Tibial artery (tissue), 4 donors: ENCODE results near the gene TLE2.

Experiments
- DNase-seq, 2 donors: peaks; one replicate each; pipeline ENCODE4 v3.0.0-alpha.2; 2019
- H3K27ac ChIP-seq, 2 donors: fragments of 200-600 bp; sonication (generic) in 1 of 2; 1 replicate in 1 of 2; 2 replicates in 1 of 2; pipeline ENCODE4 v1.5.1; 2018 to 2019; ENCODE audit warnings: mild to moderate bottlenecking in 1 of 2
- H3K27me3 ChIP-seq, 2 donors: fragments of 200-600 bp; sonication (generic) in 1 of 2; one replicate each; pipeline versions ENCODE4 v1.5.1 to v1.6.0; 2016 to 2019
- H3K36me3 ChIP-seq, 3 donors: fragments of 200-600 bp; sonication (generic) in 2 of 3; one replicate each; pipeline ENCODE4 v1.5.1; 2016 to 2019; ENCODE audit warnings: mild to moderate bottlenecking in 2 of 3
- H3K4me1 ChIP-seq, 4 donors: fragments of 200-600 bp; sonication (generic) in 2 of 4; 1 replicate in 3 of 4; 2 replicates in 1 of 4; pipeline ENCODE4 v1.5.1; 2016 to 2019
- H3K4me3 ChIP-seq, 2 donors: fragments of 200-600 bp; sonication (generic) in 1 of 2; 1 replicate in 1 of 2; 2 replicates in 1 of 2; pipeline ENCODE4 v1.5.1; 2018 to 2019; ENCODE audit warnings: mild to moderate bottlenecking in 2 of 2
- H3K9me3 ChIP-seq, 3 donors: fragments of 200-600 bp; sonication (generic) in 1 of 3; one replicate each; pipeline ENCODE4 v1.5.1; 2016 to 2019
- intact Hi-C: fragments of 100-400 bp; cut with DNase I; formaldehyde crosslinking; loops from one replicate; pipeline ENCODE4 v1.15.0; 2023; ENCODE audit warnings: low total_unique reads
- TF ChIP-seq, protein P1 (sequence below), 2 experiments: fragments of 200-600 bp in 1 of 2; fragments of 450-650 bp in 1 of 2; IDR thresholded peaks; one replicate each; pipeline ENCODE4 v1.5.1; 2017 to 2019; ENCODE audit warnings: antibody characterized with exemption in 2 of 2, mild to moderate bottlenecking in 1 of 2, moderate library complexity in 1 of 2

TLE2 gene

DNA sequence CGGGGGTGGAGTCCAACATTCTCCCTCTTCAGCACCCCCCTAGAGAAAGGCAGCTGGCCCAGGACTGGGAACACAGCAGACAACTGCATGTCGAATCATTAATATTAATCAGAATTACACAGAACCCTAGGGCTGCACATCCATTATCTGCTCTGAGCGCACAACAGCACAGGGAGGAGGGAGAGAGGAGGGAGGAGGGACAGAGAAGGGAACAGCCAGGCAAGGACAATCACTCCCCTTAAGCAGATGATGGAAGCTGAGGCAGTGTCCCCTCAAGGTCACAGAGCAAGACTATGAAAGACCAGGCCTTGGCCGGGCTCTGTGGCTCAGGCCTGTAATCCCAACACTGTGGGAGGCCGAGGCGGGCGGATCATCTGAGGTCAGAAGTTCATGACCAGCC, 26.0 kb downstream of the TLE2 start:
- H3K4me3 ChIP-seq = no peak overlapping the region

DNA sequence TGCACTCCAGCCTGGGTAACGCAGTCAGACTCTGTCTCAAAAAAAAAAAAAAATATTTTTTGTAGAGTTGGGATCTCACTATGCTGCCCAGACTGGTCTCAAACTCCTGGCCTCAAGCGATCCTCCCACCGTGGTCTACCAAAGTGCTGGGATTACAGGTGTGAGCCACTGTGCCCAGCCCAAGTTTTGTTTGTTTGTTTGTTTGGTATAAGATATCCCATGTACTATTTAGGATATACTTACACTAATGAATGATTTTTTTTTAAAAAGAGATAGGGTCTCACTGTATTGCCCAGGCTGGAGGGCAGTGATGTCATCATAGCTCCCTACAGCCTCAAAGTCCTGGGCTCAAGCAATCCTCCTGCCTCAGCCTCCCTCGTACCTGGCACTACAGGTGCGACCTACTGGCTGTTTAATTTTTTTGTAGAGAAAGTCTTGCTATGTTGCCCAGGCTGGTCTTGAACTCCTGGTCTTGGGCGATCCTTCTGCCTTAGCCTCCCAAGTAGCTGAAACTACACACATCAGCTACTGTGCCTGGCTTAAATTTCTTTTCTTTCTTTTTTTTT, 27.8 kb downstream of the TLE2 start:
- no peak overlapping the region for H3K27ac ChIP-seq
- peaks cover 0 to 5% of the 10 kb centered on the region in 2 donors for H3K27me3 ChIP-seq
- H3K9me3 ChIP-seq = no peaks in the 10 kb centered on the region
- H3K4me1 ChIP-seq = no peaks in the 10 kb centered on the region
- peaks cover 0 to 59% (median 7%) of the 10 kb centered on the region in 3 donors for H3K36me3 ChIP-seq
- TF ChIP-seq, protein P1, sequence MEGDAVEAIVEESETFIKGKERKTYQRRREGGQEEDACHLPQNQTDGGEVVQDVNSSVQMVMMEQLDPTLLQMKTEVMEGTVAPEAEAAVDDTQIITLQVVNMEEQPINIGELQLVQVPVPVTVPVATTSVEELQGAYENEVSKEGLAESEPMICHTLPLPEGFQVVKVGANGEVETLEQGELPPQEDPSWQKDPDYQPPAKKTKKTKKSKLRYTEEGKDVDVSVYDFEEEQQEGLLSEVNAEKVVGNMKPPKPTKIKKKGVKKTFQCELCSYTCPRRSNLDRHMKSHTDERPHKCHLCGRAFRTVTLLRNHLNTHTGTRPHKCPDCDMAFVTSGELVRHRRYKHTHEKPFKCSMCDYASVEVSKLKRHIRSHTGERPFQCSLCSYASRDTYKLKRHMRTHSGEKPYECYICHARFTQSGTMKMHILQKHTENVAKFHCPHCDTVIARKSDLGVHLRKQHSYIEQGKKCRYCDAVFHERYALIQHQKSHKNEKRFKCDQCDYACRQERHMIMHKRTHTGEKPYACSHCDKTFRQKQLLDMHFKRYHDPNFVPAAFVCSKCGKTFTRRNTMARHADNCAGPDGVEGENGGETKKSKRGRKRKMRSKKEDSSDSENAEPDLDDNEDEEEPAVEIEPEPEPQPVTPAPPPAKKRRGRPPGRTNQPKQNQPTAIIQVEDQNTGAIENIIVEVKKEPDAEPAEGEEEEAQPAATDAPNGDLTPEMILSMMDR (IDR thresholded peaks at IDR 0.05) = no peak
- no peak for DNase-seq
- intact Hi-C loops = no loop called here
- no peak overlapping the region for H3K4me3 ChIP-seq

More for the DNA sequence above, 26.0 kb downstream of the TLE2 start:
- H3K27me3 ChIP-seq = peaks cover 0 to 5% of the 10 kb centered on the region in 2 donors
- intact Hi-C loops = no loop called here
- TF ChIP-seq, protein P1 (IDR thresholded peaks at IDR 0.05) = no peak
- H3K4me1 ChIP-seq = no peaks in the 10 kb centered on the region
- H3K36me3 ChIP-seq = peaks cover 0 to 77% (median 7%) of the 10 kb centered on the region in 3 donors
- no peak overlapping the region for H3K27ac ChIP-seq
- H3K9me3 ChIP-seq = no peaks in the 10 kb centered on the region
- DNase-seq = no peak

DNA sequence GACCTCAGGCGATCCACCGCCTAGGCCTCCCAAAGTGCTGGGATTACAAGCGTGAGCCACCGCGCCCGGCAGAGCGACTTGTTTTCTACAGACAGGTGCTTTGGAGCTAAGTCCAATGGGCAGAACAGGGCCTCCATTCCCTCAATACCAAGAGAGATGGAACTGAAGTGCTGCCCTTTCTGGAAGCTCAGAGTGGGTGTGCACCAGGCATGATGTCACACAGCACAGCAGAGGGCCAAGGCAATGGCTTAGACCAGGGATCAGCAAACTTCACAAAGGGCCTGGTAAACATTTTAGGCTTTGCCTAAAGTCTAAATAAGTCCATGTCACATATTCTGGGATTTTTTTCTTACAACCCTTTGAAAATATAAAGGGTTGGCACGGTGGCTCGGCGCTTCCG, 30.4 kb downstream of the TLE2 start:
- Histone ChIP-seq H3K27ac (no peak overlapping the region), H3K27me3 (peaks cover 0 to 8% of the 10 kb centered on the region in 2 donors), H3K36me3 (peaks cover 0 to 39% (median 0%) of the 10 kb centered on the region in 3 donors), H3K9me3 (no peaks in the 10 kb centered on the region), H3K4me3 (no peak overlapping the region), H3K4me1 (no peaks in the 10 kb centered on the region)
- intact Hi-C loops = loop anchor here (5.0 kb wide), 1 partner anchor 864 kb away; no protein-coding TSS in a partner anchor
- no peak for DNase-seq
- TF ChIP-seq, protein P1 (IDR thresholded peaks at IDR 0.05) = no peak

DNA sequence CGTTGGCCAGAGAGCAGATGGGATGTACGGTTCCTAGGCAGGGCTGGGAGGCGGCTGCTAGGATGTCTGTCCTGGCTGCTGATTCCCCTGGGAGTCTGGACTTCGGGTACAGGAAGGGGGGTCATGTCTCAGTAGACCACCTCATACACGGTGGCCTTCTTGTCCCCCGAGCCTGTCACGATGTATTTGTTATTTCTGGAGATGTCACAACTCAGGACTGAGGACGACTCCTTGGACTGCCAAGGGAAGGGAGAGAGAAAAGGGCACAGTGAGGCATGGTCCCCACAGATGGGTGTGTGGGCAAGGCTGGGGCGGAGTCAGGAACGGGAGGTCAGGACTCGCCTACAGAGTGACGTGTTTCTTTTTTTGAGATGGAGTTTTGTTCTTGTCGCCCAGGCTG, 31.4 kb downstream of the TLE2 start:
- Histone ChIP-seq H3K4me3 (no peak overlapping the region), H3K36me3 (peaks cover 0 to 30% (median 0%) of the 10 kb centered on the region in 3 donors), H3K27ac (no peak overlapping the region), H3K4me1 (no peaks in the 10 kb centered on the region), H3K27me3 (peaks cover 0 to 14% of the 10 kb centered on the region in 2 donors), H3K9me3 (no peaks in the 10 kb centered on the region)
- intact Hi-C loops = loop anchor here (5.0 kb wide), 1 partner anchor 865 kb away; no protein-coding TSS in a partner anchor
- TF ChIP-seq, protein P1 (IDR thresholded peaks at IDR 0.05) = no peak
- no peak for DNase-seq

DNA sequence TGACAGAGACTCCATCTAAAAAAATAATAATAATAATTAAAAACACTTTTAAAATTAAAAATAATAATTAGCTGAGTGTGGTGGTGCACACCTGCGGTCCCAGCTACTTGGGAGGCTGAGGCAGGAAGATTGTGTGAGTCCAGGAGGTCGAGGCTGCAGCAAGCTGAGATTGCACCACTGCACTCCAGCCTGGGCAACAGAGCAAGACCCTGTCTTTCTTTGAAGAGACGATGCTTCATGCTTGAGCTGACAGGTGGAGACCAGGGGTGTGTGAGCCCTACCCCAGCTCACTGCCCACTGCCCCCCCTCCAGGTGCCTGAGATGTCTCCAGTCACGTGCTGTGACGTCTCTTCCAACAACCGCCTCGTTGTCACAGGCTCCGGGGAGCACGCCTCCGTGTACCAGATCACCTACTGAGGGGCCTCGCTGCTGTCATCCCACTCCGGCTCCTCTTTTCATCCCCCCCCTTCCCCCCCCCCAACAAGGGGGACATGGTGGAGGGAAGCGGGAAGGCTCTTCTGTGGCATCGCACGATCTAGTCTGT, 34.4 kb downstream of the TLE2 start:
- Histone ChIP-seq H3K27ac (no peak overlapping the region), H3K9me3 (no peaks in the 10 kb centered on the region), H3K4me3 (no peak overlapping the region), H3K27me3 (peaks cover 0 to 15% of the 10 kb centered on the region in 2 donors), H3K36me3 (peaks cover 0 to 17% (median 0%) of the 10 kb centered on the region in 3 donors), H3K4me1 (no peaks in the 10 kb centered on the region)
- no peak for DNase-seq
- intact Hi-C loops = loop anchor here (5.0 kb wide), 1 partner anchor 868 kb away; no protein-coding TSS in a partner anchor
- TF ChIP-seq, protein P1 (IDR thresholded peaks at IDR 0.05) = no peak
